ENCODE data around the gene PCBP3. TPM values are rescaled to one million over a fixed set of nuclear protein-coding genes. Genes with fewer than 3 reads are reported as not detected.

The PCBP3 gene
- total and polyA plus RNA-seq, 2 of the 13 experiments (the other 11 are each of a cell fraction or from before 2014, with no cell fraction given): not detected

DNA sequence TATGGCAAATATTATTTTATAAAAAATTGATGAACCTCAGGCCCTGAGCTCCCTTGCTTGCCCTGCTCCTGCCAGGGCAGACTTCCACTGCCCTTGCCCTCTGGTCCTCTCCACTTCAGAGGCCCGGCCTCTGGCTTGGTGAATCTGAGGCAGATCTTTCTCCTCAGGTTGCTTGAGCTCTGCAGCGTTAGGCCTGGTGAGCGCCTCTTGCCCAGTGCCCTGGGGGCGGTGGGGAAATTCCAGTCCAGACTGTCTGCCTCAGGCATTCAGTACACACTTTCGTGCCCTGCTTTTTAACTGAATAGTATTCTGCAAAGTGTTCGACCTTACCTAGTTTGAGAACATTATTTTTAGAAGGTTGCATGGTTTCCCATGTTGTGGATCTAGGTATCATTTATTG is 98.2 kb downstream of the PCBP3 start:
- BruUV-seq (replicated peaks): no TSS peak
- no peak for FAIRE-seq

GRCh38 chr21:45742247-45742646 is 98.7 kb downstream of the PCBP3 start:
- ChIA-PET CTCF (ENCODE audit: low intra/inter-chr PET ratio, low total read pairs) (no interaction called here), POLR2A (no interaction called here)
- ATAC-seq (no peak), DNase-seq (ENCODE audit: low spot score) (no peak), FAIRE-seq (no peak)
- in situ Hi-C loops (cut with HindIII; ENCODE audit: extremely low pct_ligation_motif_present, low pct_unique_long_range_greater_than_20kb) (no loop called here), intact Hi-C loops (cut with micrococcal nuclease; ENCODE audit: unreplicated experiment) (no loop called here)
- H3K4me1 ChIP-seq (ENCODE audit: insufficient read depth, low read length): no peaks in the 10 kb centered on the region
- no TSS peak for BruUV-seq (replicated peaks)
- H3K79me2 ChIP-seq (ENCODE audit: insufficient read depth, low read length): no peaks in the 10 kb centered on the region
- no peak overlapping the region for H2AFZ ChIP-seq (ENCODE audit: low read length)
- no peaks in the 10 kb centered on the region for H4K20me1 ChIP-seq (ENCODE audit: insufficient read depth, low read length)
- H3K9me3 ChIP-seq (ENCODE audit: low read length): no peaks in the 10 kb centered on the region
- TF ChIP-seq ARID5B (CRISPR knock-in tag; IDR thresholded peaks at IDR 0.05) (no peak), SMARCC2 (IDR thresholded peaks at IDR 0.05) (no peak), ZNF567 (CRISPR knock-in tag; IDR thresholded peaks at IDR 0.05; ENCODE audit: borderline replicate concordance) (no peak), ZNF468 (CRISPR knock-in tag; IDR thresholded peaks at IDR 0.05) (no peak), TRIM24 (CRISPR knock-in tag; IDR thresholded peaks at IDR 0.05) (no peak)
- H3K4me3 ChIP-seq (replicated peaks in 1 of 3; ENCODE audit: insufficient read depth in 1 of 3, low read depth in 2 of 3, low read length in 3 of 3): no peak overlapping the region
- H3K9ac ChIP-seq (ENCODE audit: insufficient read depth, low read depth, low read length): no peak overlapping the region
- H3K27ac ChIP-seq (ENCODE audit: extremely low read length, insufficient read depth, low read length): no peak overlapping the region
- 0 out of 5 replicates have a peak, but pooled peaks cover 0 to under 1% of the 10 kb centered on the region in 2 experiments for H3K27me3 ChIP-seq (ENCODE audit: control insufficient read depth in 1 of 2, insufficient read depth in 2 of 2, low read length in 2 of 2)
- no peak overlapping the region for H3K4me2 ChIP-seq (ENCODE audit: low read depth, low read length)
- WGBS (ENCODE audit: low lambda C conversion rate): 45% methylated on average over 7 of the region's 7 CpGs
- H3K36me3 ChIP-seq (replicated peaks in 1 of 2; ENCODE audit: control insufficient read depth in 1 of 2, insufficient read depth in 2 of 2, low read length in 2 of 2): no peaks in the 10 kb centered on the region

More for the DNA sequence above, 98.2 kb downstream of the PCBP3 start:
- H3K4me1 ChIP-seq (ENCODE audit: insufficient read depth, low read length): no peaks in the 10 kb centered on the region
- H2AFZ ChIP-seq (ENCODE audit: low read length): no peak overlapping the region
- ChIA-PET CTCF (ENCODE audit: low intra/inter-chr PET ratio, low total read pairs) (no interaction called here), POLR2A (no interaction called here)
- ATAC-seq (no peak), DNase-seq (ENCODE audit: low spot score) (no peak)
- H3K36me3 ChIP-seq (replicated peaks in 1 of 2; ENCODE audit: control insufficient read depth in 1 of 2, insufficient read depth in 2 of 2, low read length in 2 of 2): no peaks in the 10 kb centered on the region
- H3K27ac ChIP-seq (ENCODE audit: extremely low read length, insufficient read depth, low read length): no peak overlapping the region
- H3K79me2 ChIP-seq (ENCODE audit: insufficient read depth, low read length): no peaks in the 10 kb centered on the region
- intact Hi-C loops (cut with micrococcal nuclease; ENCODE audit: unreplicated experiment) (no loop called here), in situ Hi-C loops (cut with HindIII; ENCODE audit: extremely low pct_ligation_motif_present, low pct_unique_long_range_greater_than_20kb) (no loop called here)
- H4K20me1 ChIP-seq (ENCODE audit: insufficient read depth, low read length): no peaks in the 10 kb centered on the region
- peaks cover 0 to 6% of the 10 kb centered on the region in 2 experiments; a peak in 1 of 5 replicates for H3K27me3 ChIP-seq (ENCODE audit: control insufficient read depth in 1 of 2, insufficient read depth in 2 of 2, low read length in 2 of 2)
- H3K9me3 ChIP-seq (ENCODE audit: low read length): no peaks in the 10 kb centered on the region
- WGBS (ENCODE audit: low lambda C conversion rate): 31% methylated on average over 6 of the region's 6 CpGs
- H3K9ac ChIP-seq (ENCODE audit: insufficient read depth, low read depth, low read length): no peak overlapping the region
- TF ChIP-seq E2F5 (CRISPR knock-in tag; conservative IDR thresholded peaks at IDR 0.05) (no peak), TBX3 (IDR thresholded peaks at IDR 0.05; ENCODE audit: borderline replicate concordance) (no peak), ZEB1 (IDR thresholded peaks at IDR 0.05; ENCODE audit: insufficient replicate concordance, low read depth) (no peak), TRIM24 (CRISPR knock-in tag; IDR thresholded peaks at IDR 0.05) (no peak), SMAD1 (CRISPR knock-in tag; IDR thresholded peaks at IDR 0.05; ENCODE audit: borderline replicate concordance, low read depth) (no peak), ZC3H4 (CRISPR knock-in tag; IDR thresholded peaks at IDR 0.05; ENCODE audit: borderline replicate concordance) (no peak), NCOA1 (CRISPR knock-in tag; IDR thresholded peaks at IDR 0.05) (no peak), IKZF1 (IDR thresholded peaks at IDR 0.05) (no peak)
- H3K4me2 ChIP-seq (ENCODE audit: low read depth, low read length): no peak overlapping the region
- no peak overlapping the region for H3K4me3 ChIP-seq (replicated peaks in 1 of 3; ENCODE audit: insufficient read depth in 1 of 3, low read depth in 2 of 3, low read length in 3 of 3)

All from HepG2 (cell line).